ENCODE data around the gene DYRK1B.

DNA sequence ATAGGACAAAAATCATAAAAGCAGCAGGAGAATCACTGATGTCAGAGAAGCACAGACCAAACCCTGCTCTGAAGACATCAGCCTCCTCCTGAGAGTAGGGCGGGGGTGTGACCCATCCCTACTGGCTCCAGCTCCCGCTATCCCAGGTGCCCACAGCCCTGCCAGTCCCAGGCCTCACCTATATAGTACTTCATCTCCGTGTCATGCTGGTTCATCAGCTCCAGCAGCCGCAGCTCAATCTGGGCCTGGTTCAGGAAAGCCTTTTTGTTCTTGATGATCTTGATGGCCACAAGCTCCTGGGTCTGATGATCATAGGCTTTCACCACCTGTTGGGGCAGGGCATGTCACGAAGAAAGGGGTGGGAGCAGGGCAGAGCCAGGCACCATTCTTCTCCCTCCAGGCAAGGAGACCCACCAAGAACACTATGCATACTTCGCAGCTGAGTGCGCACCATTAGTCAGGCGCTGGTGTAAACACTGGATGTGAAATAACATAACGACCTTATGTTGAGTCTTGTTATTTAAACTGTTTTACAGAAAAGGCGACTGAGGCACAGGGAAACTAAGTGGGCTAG lies 4.2 kb downstream of the DYRK1B start:
- TF ChIP-seq, protein P1, sequence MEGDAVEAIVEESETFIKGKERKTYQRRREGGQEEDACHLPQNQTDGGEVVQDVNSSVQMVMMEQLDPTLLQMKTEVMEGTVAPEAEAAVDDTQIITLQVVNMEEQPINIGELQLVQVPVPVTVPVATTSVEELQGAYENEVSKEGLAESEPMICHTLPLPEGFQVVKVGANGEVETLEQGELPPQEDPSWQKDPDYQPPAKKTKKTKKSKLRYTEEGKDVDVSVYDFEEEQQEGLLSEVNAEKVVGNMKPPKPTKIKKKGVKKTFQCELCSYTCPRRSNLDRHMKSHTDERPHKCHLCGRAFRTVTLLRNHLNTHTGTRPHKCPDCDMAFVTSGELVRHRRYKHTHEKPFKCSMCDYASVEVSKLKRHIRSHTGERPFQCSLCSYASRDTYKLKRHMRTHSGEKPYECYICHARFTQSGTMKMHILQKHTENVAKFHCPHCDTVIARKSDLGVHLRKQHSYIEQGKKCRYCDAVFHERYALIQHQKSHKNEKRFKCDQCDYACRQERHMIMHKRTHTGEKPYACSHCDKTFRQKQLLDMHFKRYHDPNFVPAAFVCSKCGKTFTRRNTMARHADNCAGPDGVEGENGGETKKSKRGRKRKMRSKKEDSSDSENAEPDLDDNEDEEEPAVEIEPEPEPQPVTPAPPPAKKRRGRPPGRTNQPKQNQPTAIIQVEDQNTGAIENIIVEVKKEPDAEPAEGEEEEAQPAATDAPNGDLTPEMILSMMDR (IDR thresholded peaks at IDR 0.05): no peak
- no peak for TF ChIP-seq EP300 (IDR thresholded peaks at IDR 0.05)
- no peak for TF ChIP-seq POLR2AphosphoS5 (IDR thresholded peaks at IDR 0.05)
